Stimulated activated CD8-positive, alpha-beta memory T cell treated with anti-CD3 and anti-CD28 coated beads, Interleukin-15, amount 100 ng/mL, for 1 hour (primary cell): ENCODE measurements around the gene ANO10.

Source experiments
- DNase-seq: peaks from one replicate; pipeline ENCODE4 v3.0.0-alpha.2; 2020; ENCODE audit warnings: low read depth

ANO10 gene

GRCh38 chr3:43346978-43347749 lies 274.6 kb downstream of the ANO10 start:
- DNase-seq: no peak

- no peak for DNase-seq
Observed at GRCh38 chr3:43345877-43346276, 275.9 kb downstream of the ANO10 start.

GRCh38 chr3:43345246-43345645 lies 276.6 kb downstream of the ANO10 start:
- DNase-seq: no peak

GRCh38 chr3:43344520-43344919 lies 277.3 kb downstream of the ANO10 start:
- no peak for DNase-seq

GRCh38 chr3:43343815-43344214 lies 278.0 kb downstream of the ANO10 start:
- no peak for DNase-seq

- no peak for DNase-seq
Observed at GRCh38 chr3:43343185-43343584, 278.6 kb downstream of the ANO10 start.

GRCh38 chr3:43341788-43342187 lies 280.0 kb downstream of the ANO10 start:
- DNase-seq: no peak

- no peak for DNase-seq
Observed at GRCh38 chr3:43340403-43340802, 281.4 kb downstream of the ANO10 start.

- DNase-seq: no peak
Observed at GRCh38 chr3:43338295-43338694, 283.5 kb downstream of the ANO10 start.

- no peak for DNase-seq
Observed at GRCh38 chr3:43335799-43336198, 286.0 kb downstream of the ANO10 start.

- no peak for DNase-seq
Observed at GRCh38 chr3:43334976-43335375, 286.8 kb downstream of the ANO10 start.

- DNase-seq: no peak
Observed at GRCh38 chr3:43331381-43331780, 290.4 kb downstream of the ANO10 start.

GRCh38 chr3:43330981-43331380 lies 290.8 kb downstream of the ANO10 start:
- no peak for DNase-seq

- no peak for DNase-seq
Observed at GRCh38 chr3:43328653-43329052, 293.2 kb downstream of the ANO10 start.

- no peak for DNase-seq
Observed at GRCh38 chr3:43327582-43327979, 294.2 kb downstream of the ANO10 start.

- DNase-seq: no peak
Observed at GRCh38 chr3:43326891-43327581, 294.8 kb downstream of the ANO10 start.

GRCh38 chr3:43323541-43323940 lies 298.3 kb downstream of the ANO10 start:
- no peak for DNase-seq

GRCh38 chr3:43320288-43320687 lies 301.5 kb downstream of the ANO10 start:
- no peak for DNase-seq

GRCh38 chr3:43319794-43320193 lies 302.0 kb downstream of the ANO10 start:
- no peak for DNase-seq

- no peak for DNase-seq
Observed at GRCh38 chr3:43319376-43319775, 302.4 kb downstream of the ANO10 start.

- no peak for DNase-seq
Observed at GRCh38 chr3:43317461-43318316, 304.1 kb downstream of the ANO10 start.

GRCh38 chr3:43316783-43317460 lies 304.9 kb downstream of the ANO10 start:
- DNase-seq: no peak
